Neural crest cell (in vitro differentiated cells): ENCODE data around the gene ZNF423. TPM values are rescaled to one million over a fixed set of nuclear protein-coding genes. Genes with fewer than 3 reads are reported as not detected.

Experiments
- DNase-seq: peaks from one replicate; pipeline ENCODE4 v3.0.0; 2021; ENCODE audit warnings: low read depth, mixed read lengths, low spot score
- H3K27ac Mint-ChIP-seq: one replicate; pipeline ENCODE4 v1.8.0; 2021; ENCODE audit warnings: mild to moderate bottlenecking, mixed read lengths; ENCODE audit not compliant: unreplicated experiment
- H3K27me3 Mint-ChIP-seq: 2 replicates; pipeline ENCODE4 v1.8.0; 2021; ENCODE audit warnings: low read depth, mild to moderate bottlenecking, mixed read lengths
- H3K36me3 Mint-ChIP-seq: 2 replicates; pipeline ENCODE4 v1.8.0; 2021; ENCODE audit warnings: low read depth, mild to moderate bottlenecking, mixed read lengths
- H3K4me1 Mint-ChIP-seq: 2 replicates; pipeline ENCODE4 v1.8.0; 2021; ENCODE audit warnings: mixed read lengths
- H3K4me3 Mint-ChIP-seq: one replicate; pipeline ENCODE4 v1.8.0; 2021; ENCODE audit warnings: mild to moderate bottlenecking, mixed read lengths
- H3K9me3 Mint-ChIP-seq: 2 replicates; pipeline ENCODE4 v1.8.0; 2021; ENCODE audit warnings: mixed read lengths
- total RNA-seq: library from RNA; stranded (reverse); gene quantifications from 2 replicates; pipeline ENCODE4 v1.2.1, GENCODE V29; 2021
- TF ChIP-seq, protein P1 (sequence below): fragments of 200-600 bp; sonication (generic); conservative IDR thresholded peaks from 2 replicates; pipeline ENCODE4 v1.5.0; 2021; ENCODE audit warnings: antibody characterized with exemption, mild to moderate bottlenecking

ZNF423 gene
- total RNA-seq, 1 donor from 2014 or later: 55.4 TPM

DNA sequence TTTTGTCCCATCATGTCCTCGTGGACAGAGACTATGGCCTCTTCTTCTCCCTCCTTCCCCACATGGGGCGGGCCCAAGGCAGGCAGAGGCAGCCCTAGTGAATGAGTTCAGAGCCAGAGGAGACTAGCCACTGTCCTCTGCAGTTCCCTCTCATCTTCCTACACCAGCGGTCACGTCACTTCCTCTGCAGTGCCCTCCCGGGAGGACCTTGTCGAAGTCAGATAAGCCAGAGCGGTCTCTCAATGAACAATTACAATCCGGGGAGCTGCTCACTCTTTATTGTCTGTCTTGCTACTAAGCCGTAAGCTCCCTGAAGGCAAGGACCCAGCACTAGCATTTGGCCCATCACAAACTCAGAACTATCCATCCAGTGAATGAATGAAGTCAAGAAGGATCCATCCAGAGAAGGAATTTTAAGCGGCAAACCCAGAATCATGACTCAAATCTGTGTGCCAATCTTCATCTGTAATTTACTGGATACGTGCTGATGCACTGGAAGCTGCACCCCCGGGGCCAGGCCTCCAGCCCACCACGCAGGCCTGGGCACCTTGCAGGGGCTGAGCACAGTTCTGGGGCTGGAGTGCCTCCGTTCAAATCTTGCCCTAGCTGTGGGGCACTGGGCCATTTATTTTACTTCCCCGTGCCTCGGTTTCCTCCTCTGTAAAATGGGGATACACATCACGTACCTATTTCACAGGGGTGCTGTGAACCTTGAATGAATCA is 18.1 kb downstream of the ZNF423 start:
- H3K27me3 Mint-ChIP-seq: peaks cover 3% of the 10 kb centered on the region
- H3K27ac Mint-ChIP-seq: peak overlapping the region; percentile 32
- peak overlapping the region; percentile 41 for H3K4me3 Mint-ChIP-seq
- no peaks in the 10 kb centered on the region for H3K9me3 Mint-ChIP-seq
- H3K4me1 Mint-ChIP-seq: peaks cover 72% of the 10 kb centered on the region
- no peak for DNase-seq
- no peaks in the 10 kb centered on the region for H3K36me3 Mint-ChIP-seq
- TF ChIP-seq, protein P1, sequence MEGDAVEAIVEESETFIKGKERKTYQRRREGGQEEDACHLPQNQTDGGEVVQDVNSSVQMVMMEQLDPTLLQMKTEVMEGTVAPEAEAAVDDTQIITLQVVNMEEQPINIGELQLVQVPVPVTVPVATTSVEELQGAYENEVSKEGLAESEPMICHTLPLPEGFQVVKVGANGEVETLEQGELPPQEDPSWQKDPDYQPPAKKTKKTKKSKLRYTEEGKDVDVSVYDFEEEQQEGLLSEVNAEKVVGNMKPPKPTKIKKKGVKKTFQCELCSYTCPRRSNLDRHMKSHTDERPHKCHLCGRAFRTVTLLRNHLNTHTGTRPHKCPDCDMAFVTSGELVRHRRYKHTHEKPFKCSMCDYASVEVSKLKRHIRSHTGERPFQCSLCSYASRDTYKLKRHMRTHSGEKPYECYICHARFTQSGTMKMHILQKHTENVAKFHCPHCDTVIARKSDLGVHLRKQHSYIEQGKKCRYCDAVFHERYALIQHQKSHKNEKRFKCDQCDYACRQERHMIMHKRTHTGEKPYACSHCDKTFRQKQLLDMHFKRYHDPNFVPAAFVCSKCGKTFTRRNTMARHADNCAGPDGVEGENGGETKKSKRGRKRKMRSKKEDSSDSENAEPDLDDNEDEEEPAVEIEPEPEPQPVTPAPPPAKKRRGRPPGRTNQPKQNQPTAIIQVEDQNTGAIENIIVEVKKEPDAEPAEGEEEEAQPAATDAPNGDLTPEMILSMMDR: no peak

DNA sequence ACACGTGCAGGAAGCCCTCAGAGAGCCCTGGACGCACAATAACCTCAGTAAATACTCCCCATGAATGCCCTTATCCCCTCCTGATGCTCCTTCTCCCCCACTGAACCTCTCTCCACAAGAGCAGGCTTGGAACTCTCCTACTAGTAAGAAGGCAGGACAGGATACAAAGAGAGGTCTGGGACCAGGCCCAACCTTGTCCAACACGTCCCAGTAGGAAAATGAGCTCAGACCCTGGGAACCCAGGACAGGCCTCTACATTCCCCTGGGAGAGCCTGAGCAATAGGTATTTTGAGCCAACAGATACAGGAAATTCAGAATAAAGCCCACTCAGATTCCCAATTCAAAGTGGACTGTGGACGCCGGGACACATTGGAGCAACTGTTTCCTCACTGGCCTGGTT is 19.2 kb downstream of the ZNF423 start:
- Mint-ChIP-seq H3K36me3 (no peaks in the 10 kb centered on the region), H3K9me3 (no peaks in the 10 kb centered on the region), H3K4me3 (peak overlapping the region; percentile 38), H3K4me1 (peaks cover 77% of the 10 kb centered on the region), H3K27ac (peak overlapping the region; percentile 19), H3K27me3 (peaks cover 2% of the 10 kb centered on the region)
- TF ChIP-seq, protein P1: no peak
- no peak for DNase-seq

DNA sequence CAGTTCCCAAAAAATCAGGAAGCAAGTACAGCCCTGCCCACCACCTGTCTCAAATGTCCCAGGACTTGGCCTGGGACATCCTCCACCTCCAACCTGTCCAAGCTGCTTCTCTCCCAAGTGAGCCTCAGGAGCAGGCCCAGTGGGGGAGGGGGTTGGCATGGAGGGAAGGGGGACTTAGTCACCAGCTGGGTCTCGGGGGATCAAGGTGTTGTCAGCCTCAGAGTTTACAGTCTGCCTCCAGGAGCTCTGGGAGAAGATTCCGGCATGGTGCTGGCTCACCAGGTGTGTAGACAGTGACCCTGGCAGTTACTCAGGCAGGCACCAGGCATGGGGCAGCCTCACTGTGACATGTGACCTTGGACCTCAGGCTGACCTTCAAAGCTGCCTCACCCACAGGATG is 19.7 kb downstream of the ZNF423 start:
- TF ChIP-seq, protein P1: no peak
- H3K4me1 Mint-ChIP-seq: peaks cover 73% of the 10 kb centered on the region
- no peaks in the 10 kb centered on the region for H3K9me3 Mint-ChIP-seq
- no peaks in the 10 kb centered on the region for H3K36me3 Mint-ChIP-seq
- DNase-seq: no peak
- H3K27ac Mint-ChIP-seq: peak overlapping the region; percentile 19
- H3K4me3 Mint-ChIP-seq: no peak overlapping the region
- H3K27me3 Mint-ChIP-seq: no peaks in the 10 kb centered on the region

DNA sequence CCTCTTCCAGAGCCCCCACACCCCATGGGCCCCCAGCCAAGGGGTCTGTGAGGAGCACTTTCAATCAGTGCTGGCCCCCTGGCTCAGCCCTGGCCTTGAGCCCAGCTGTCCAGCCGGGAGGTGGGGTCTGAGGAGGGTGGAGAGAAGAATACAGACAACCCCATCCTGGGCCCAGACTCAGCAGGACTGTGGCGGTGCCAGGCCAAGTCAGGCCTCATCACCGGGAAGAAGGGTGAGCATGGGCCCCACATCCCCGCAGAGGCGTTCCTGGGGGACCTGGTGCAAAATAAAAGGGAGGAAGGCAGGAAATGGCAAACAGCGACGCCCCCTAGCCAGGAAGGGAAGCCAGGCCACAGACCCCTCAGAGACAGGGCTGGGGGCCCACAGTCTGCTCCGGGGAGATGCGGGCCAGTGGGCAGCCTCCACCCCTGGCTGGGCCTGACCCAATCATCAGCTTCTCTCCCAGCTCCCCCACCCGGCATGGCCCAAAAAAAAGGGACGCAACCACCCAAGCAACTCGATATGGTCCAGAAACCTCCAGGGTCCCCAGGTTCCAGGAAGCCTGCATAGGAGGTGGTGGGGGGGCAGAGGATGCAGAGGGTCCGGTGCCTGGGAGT is 20.6 kb downstream of the ZNF423 start:
- Mint-ChIP-seq H3K36me3 (peaks cover 6% of the 10 kb centered on the region), H3K4me1 (peaks cover 63% of the 10 kb centered on the region), H3K4me3 (peak overlapping the region; percentile 34), H3K27ac (peak overlapping the region; percentile 50), H3K27me3 (no peaks in the 10 kb centered on the region), H3K9me3 (no peaks in the 10 kb centered on the region)
- DNase-seq: no peak
- TF ChIP-seq, protein P1: no peak

DNA sequence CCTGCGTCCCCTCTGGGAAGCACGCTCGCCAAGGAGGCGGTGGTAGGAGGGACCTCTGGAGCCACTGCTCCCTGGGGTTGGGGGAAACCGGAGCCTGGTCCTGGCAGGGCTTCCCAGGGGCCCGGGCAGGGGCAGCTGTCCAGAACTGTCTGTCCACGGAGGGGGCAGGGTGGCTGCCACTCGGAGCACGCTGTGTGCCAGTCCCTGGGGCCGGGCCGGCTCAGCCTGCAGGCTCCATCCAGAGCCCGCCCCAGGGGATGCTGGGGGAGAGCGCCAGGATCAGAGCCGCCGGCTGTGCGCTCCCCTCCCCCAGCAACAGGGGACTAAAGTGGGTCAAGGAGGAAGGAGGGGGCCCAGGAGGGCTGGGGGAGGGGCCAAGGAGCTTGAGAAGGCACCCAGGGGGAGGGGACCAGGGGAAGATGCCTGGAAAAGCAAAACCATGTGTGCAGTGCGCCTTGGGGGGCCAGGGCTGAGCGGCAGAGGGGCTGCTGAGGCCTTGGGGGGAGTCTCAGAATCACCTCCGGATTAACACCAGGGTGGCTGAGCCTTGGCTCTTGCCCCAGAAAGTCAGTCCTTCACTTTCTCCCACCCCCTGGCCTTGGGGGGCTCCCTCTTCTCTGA is 21.3 kb downstream of the ZNF423 start:
- Mint-ChIP-seq H3K4me1 (peaks cover 62% of the 10 kb centered on the region), H3K27ac (no peak overlapping the region), H3K27me3 (no peaks in the 10 kb centered on the region), H3K36me3 (peaks cover 9% of the 10 kb centered on the region), H3K4me3 (no peak overlapping the region), H3K9me3 (no peaks in the 10 kb centered on the region)
- TF ChIP-seq, protein P1: no peak
- no peak for DNase-seq
